ENCODE results near the gene SDR42E1. TPM values are rescaled to one million over a fixed set of nuclear protein-coding genes. Genes with fewer than 3 reads are reported as not detected.

Gene SDR42E1
- total and polyA plus RNA-seq, 4 donors: 1.9 to 6.5 (median 3.3) TPM

DNA sequence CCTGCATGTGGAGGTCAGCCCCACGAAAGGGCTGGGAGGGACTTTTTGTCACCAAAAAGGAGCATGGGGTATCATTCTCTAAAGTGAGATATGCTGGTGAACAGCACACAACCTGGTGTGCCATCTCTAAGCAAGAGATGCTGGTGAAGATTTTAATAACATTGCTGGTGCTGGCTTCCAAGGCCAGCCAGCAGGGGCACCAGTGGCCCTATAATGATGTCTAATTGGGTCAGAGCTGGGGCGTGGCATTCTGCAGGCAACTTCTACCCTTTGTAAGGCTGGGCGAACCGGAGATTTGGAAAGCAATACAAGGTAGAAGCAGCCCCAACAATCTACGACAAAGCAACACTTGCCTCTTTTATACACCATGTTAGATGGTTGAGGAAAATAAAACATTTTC is 16.8 kb downstream of the SDR42E1 start:
- no peak overlapping the region for H3K4me3 ChIP-seq (ENCODE audit: low read depth in 1 of 3, low read length in 3 of 3)
- no peak overlapping the region for H3K9ac ChIP-seq (ENCODE audit: low read depth in 1 of 2, low read length in 2 of 2)
- H3K27me3 ChIP-seq (ENCODE audit: control insufficient read depth in 4 of 4, insufficient read depth in 4 of 4, low read length in 3 of 4): no peaks in the 10 kb centered on the region
- no peaks in the 10 kb centered on the region for H3K4me1 ChIP-seq (ENCODE audit: control insufficient read depth in 4 of 4, insufficient read depth in 4 of 4, low read length in 3 of 4)
- H3K36me3 ChIP-seq (ENCODE audit: control insufficient read depth in 4 of 4, insufficient read depth in 3 of 4, low read depth in 1 of 4, low read length in 3 of 4): peaks cover 0 to 14% (median 8%) of the 10 kb centered on the region in 4 donors
- 90% methylated on average over 5 of the region's 5 CpGs for WGBS
- no peaks in the 10 kb centered on the region for H3K9me3 ChIP-seq (ENCODE audit: control insufficient read depth in 4 of 4, low read length in 3 of 4)
- TF ChIP-seq GABPA (IDR thresholded peaks at IDR 0.05 in 1 of 2, conservative IDR thresholded peaks at IDR 0.05 in 1 of 2): no peak
- TF ChIP-seq RAD21 (IDR thresholded peaks at IDR 0.05): peak in 1 of 2 donors; percentile 43
- no peak for TF ChIP-seq RXRA (IDR thresholded peaks at IDR 0.05)
- no peak overlapping the region for H3K27ac ChIP-seq (ENCODE audit: low read depth in 1 of 2, low read length in 2 of 2)
- DNase-seq (ENCODE audit: low spot score): no peak

DNA sequence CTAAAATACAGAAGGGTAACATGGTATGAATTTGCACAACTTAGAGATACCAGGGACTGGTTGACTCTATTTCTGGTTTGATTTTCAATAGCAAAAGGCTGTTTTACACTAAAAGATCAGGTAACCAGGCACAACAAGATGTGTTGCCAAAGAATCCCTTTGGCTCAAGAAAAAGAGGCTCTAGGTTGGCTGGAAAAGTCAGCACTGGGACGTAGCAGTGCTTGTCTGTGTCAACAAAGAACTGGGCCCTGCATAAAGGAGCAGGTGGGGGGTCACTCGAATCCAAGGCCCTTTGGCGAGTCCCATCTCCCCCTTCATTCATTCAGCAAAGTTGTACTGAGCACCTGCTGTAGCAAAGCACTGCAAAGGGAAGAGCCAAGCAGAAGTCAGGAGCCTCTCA is 18.4 kb downstream of the SDR42E1 start:
- TF ChIP-seq FOXA2 (IDR thresholded peaks at IDR 0.05): no peak
- no peak for TF ChIP-seq GABPA (IDR thresholded peaks at IDR 0.05 in 1 of 2, conservative IDR thresholded peaks at IDR 0.05 in 1 of 2)
- TF ChIP-seq SP1 (IDR thresholded peaks at IDR 0.05): no peak
- no peak for TF ChIP-seq NR2F2 (IDR thresholded peaks at IDR 0.05)
- TF ChIP-seq, protein P1, sequence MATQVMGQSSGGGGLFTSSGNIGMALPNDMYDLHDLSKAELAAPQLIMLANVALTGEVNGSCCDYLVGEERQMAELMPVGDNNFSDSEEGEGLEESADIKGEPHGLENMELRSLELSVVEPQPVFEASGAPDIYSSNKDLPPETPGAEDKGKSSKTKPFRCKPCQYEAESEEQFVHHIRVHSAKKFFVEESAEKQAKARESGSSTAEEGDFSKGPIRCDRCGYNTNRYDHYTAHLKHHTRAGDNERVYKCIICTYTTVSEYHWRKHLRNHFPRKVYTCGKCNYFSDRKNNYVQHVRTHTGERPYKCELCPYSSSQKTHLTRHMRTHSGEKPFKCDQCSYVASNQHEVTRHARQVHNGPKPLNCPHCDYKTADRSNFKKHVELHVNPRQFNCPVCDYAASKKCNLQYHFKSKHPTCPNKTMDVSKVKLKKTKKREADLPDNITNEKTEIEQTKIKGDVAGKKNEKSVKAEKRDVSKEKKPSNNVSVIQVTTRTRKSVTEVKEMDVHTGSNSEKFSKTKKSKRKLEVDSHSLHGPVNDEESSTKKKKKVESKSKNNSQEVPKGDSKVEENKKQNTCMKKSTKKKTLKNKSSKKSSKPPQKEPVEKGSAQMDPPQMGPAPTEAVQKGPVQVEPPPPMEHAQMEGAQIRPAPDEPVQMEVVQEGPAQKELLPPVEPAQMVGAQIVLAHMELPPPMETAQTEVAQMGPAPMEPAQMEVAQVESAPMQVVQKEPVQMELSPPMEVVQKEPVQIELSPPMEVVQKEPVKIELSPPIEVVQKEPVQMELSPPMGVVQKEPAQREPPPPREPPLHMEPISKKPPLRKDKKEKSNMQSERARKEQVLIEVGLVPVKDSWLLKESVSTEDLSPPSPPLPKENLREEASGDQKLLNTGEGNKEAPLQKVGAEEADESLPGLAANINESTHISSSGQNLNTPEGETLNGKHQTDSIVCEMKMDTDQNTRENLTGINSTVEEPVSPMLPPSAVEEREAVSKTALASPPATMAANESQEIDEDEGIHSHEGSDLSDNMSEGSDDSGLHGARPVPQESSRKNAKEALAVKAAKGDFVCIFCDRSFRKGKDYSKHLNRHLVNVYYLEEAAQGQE (IDR thresholded peaks at IDR 0.05): no peak
- TF ChIP-seq FOXA1 (IDR thresholded peaks at IDR 0.05): no peak
- no peak for TF ChIP-seq EGR1 (IDR thresholded peaks at IDR 0.05; ENCODE audit: low read depth in 2 of 2)
- no peak for TF ChIP-seq HNF4A (conservative IDR thresholded peaks at IDR 0.05)
- TF ChIP-seq RXRA (IDR thresholded peaks at IDR 0.05): no peak
- TF ChIP-seq JUND (IDR thresholded peaks at IDR 0.05): no peak
- TF ChIP-seq, protein P2, sequence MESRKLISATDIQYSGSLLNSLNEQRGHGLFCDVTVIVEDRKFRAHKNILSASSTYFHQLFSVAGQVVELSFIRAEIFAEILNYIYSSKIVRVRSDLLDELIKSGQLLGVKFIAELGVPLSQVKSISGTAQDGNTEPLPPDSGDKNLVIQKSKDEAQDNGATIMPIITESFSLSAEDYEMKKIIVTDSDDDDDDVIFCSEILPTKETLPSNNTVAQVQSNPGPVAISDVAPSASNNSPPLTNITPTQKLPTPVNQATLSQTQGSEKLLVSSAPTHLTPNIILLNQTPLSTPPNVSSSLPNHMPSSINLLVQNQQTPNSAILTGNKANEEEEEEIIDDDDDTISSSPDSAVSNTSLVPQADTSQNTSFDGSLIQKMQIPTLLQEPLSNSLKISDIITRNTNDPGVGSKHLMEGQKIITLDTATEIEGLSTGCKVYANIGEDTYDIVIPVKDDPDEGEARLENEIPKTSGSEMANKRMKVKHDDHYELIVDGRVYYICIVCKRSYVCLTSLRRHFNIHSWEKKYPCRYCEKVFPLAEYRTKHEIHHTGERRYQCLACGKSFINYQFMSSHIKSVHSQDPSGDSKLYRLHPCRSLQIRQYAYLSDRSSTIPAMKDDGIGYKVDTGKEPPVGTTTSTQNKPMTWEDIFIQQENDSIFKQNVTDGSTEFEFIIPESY (IDR thresholded peaks at IDR 0.05): no peak
- no peak for TF ChIP-seq YY1 (IDR thresholded peaks at IDR 0.05)
- TF ChIP-seq, protein P3, sequence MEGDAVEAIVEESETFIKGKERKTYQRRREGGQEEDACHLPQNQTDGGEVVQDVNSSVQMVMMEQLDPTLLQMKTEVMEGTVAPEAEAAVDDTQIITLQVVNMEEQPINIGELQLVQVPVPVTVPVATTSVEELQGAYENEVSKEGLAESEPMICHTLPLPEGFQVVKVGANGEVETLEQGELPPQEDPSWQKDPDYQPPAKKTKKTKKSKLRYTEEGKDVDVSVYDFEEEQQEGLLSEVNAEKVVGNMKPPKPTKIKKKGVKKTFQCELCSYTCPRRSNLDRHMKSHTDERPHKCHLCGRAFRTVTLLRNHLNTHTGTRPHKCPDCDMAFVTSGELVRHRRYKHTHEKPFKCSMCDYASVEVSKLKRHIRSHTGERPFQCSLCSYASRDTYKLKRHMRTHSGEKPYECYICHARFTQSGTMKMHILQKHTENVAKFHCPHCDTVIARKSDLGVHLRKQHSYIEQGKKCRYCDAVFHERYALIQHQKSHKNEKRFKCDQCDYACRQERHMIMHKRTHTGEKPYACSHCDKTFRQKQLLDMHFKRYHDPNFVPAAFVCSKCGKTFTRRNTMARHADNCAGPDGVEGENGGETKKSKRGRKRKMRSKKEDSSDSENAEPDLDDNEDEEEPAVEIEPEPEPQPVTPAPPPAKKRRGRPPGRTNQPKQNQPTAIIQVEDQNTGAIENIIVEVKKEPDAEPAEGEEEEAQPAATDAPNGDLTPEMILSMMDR (IDR thresholded peaks at IDR 0.05; ENCODE audit: low read depth, low read length, missing input control): no peak
- TF ChIP-seq, protein P4, sequence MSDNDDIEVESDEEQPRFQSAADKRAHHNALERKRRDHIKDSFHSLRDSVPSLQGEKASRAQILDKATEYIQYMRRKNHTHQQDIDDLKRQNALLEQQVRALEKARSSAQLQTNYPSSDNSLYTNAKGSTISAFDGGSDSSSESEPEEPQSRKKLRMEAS (IDR thresholded peaks at IDR 0.05): no peak
- TF ChIP-seq HNF4G (IDR thresholded peaks at IDR 0.05): no peak
- no peak for TF ChIP-seq RAD21 (IDR thresholded peaks at IDR 0.05)
- H3K9me3 ChIP-seq (ENCODE audit: control insufficient read depth in 4 of 4, low read length in 3 of 4): no peaks in the 10 kb centered on the region
- H3K36me3 ChIP-seq (ENCODE audit: control insufficient read depth in 4 of 4, insufficient read depth in 3 of 4, low read depth in 1 of 4, low read length in 3 of 4): peaks cover 0 to 3% (median 1%) of the 10 kb centered on the region in 4 donors
- WGBS: 69% methylated on average over 3 of the region's 3 CpGs
- no peak overlapping the region for H3K4me3 ChIP-seq (ENCODE audit: low read depth in 1 of 3, low read length in 3 of 3)
- DNase-seq (ENCODE audit: low spot score): no peak
- H3K27ac ChIP-seq (ENCODE audit: low read depth in 1 of 2, low read length in 2 of 2): no peak overlapping the region
- no peaks in the 10 kb centered on the region for H3K4me1 ChIP-seq (ENCODE audit: control insufficient read depth in 4 of 4, insufficient read depth in 4 of 4, low read length in 3 of 4)
- no peak overlapping the region for H3K9ac ChIP-seq (ENCODE audit: low read depth in 1 of 2, low read length in 2 of 2)
- no peaks in the 10 kb centered on the region for H3K27me3 ChIP-seq (ENCODE audit: control insufficient read depth in 4 of 4, insufficient read depth in 4 of 4, low read length in 3 of 4)
